Measurements from ENCODE around the gene SSB. TPM values are rescaled to one million over a fixed set of nuclear protein-coding genes. Genes with fewer than 3 reads are reported as not detected.

SSB gene
- polyA plus RNA-seq, 2 of the 4 experiments (the other 2 are of a cell fraction) = 253 to 255 TPM

DNA sequence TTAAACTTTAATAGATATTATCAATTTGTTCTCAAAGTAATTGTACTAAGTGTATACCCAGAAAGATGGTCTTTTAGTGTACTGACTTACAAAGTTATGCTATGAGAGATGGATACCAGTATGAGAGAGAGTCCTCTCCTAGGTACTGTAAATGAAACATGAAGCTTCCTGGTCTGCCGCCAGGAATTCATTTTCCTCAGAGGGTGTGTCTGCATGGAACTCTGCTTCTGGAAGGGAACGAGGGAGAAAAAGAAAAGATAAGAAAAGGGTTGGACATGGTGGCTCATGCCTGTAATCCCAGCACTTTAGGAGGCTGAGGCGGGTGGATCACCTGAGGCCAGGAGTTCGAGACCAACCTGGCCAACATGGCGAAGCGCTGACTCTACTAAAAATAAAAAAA is 2.2 kb upstream of the SSB start (continued):
- TF ChIP-seq KDM5A (IDR thresholded peaks at IDR 0.05) (no peak), HEYL (CRISPR knock-in tag; IDR thresholded peaks at IDR 0.05) (no peak), SREBF2 (IDR thresholded peaks at IDR 0.05) (no peak), KDM1A (IDR thresholded peaks at IDR 0.05; ENCODE audit: low read depth) (no peak), ESRRA (IDR thresholded peaks at IDR 0.05; ENCODE audit: borderline replicate concordance, low read length) (no peak)

DNA sequence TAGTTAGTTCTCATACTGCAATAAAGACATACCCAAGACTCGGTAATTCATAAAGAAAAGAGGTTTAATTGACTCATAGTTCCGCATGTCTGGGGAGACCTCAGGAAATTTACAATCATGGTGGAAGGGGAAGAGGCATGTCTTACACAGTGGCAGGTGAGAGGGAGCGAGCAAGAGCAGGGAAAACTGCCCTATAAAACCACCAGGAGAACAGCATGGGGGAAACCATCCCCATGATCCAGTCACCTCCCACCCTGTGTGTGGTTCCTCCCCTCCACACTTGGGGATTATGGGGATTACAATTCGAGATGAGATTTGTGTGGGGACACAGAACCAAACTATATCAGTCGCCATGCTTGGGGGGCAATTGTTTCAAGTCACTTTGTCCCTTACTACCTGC is 1.1 kb upstream of the SSB start:
- POLR2A ChIA-PET = interaction anchor here (0.9 kb wide), 1 partner anchor 27 kb away, joined by 3 read pairs; the partner anchor contains the start of gene METTL5
- 64% methylated on average over 5 of the region's 5 CpGs for WGBS (ENCODE audit: missing lambda C conversion rate)
- H3K4me3 ChIP-seq = no peak overlapping the region
- CTCF ChIA-PET = interaction anchor here (1.4 kb wide), 1 partner anchor 27 kb away, joined by 3 read pairs; the partner anchor contains the start of gene METTL5
- H3K4me1 ChIP-seq = peaks cover 14% of the 10 kb centered on the region
- no peaks in the 10 kb centered on the region for H3K9me3 ChIP-seq
- DNase-seq (ENCODE audit: low read depth in 1 of 2, low spot score in 1 of 2) (no peak), FAIRE-seq (no peak), ATAC-seq (no peak)
- TF ChIP-seq HEYL (CRISPR knock-in tag; IDR thresholded peaks at IDR 0.05) (no peak), HMGXB4 (CRISPR knock-in tag; IDR thresholded peaks at IDR 0.05; ENCODE audit: borderline replicate concordance) (no peak), RAD21 (conservative IDR thresholded peaks at IDR 0.05 in 1 of 2, IDR thresholded peaks at IDR 0.05 in 1 of 2) (no peak), EHF (CRISPR knock-in tag; IDR thresholded peaks at IDR 0.05) (no peak), BCL3 (IDR thresholded peaks at IDR 0.05) (no peak)
- no peak overlapping the region for H3K4me2 ChIP-seq
- H3K27ac ChIP-seq = no peak overlapping the region

GRCh38 chr2:169798397-169798717 is 314 bp upstream of the SSB start:
- TF ChIP-seq PHF8 (IDR thresholded peaks at IDR 0.05; ENCODE audit: borderline replicate concordance, low read depth) (no peak), HEYL (CRISPR knock-in tag; IDR thresholded peaks at IDR 0.05) (no peak), TFCP2L1 (CRISPR knock-in tag; IDR thresholded peaks at IDR 0.05) (no peak), POLR2AphosphoS2 (conservative IDR thresholded peaks at IDR 0.05; ENCODE audit: low read length) (no peak), RAD21 (conservative IDR thresholded peaks at IDR 0.05 in 1 of 2, IDR thresholded peaks at IDR 0.05 in 1 of 2) (no peak), GATA3 (IDR thresholded peaks at IDR 0.05; ENCODE audit: borderline replicate concordance) (no peak), BHLHE40 (IDR thresholded peaks at IDR 0.05; ENCODE audit: low read depth, low read length) (no peak), RNF2 (IDR thresholded peaks at IDR 0.05; ENCODE audit: borderline replicate concordance, low read depth) (no peak), NFE2L2 (conservative IDR thresholded peaks at IDR 0.05; ENCODE audit: low read length) (no peak), PBX3 (IDR thresholded peaks at IDR 0.05) (no peak), JUNB (IDR thresholded peaks at IDR 0.05) (no peak), HMGXB4 (CRISPR knock-in tag; IDR thresholded peaks at IDR 0.05; ENCODE audit: borderline replicate concordance) (no peak)
- TF ChIP-seq, protein P1, sequence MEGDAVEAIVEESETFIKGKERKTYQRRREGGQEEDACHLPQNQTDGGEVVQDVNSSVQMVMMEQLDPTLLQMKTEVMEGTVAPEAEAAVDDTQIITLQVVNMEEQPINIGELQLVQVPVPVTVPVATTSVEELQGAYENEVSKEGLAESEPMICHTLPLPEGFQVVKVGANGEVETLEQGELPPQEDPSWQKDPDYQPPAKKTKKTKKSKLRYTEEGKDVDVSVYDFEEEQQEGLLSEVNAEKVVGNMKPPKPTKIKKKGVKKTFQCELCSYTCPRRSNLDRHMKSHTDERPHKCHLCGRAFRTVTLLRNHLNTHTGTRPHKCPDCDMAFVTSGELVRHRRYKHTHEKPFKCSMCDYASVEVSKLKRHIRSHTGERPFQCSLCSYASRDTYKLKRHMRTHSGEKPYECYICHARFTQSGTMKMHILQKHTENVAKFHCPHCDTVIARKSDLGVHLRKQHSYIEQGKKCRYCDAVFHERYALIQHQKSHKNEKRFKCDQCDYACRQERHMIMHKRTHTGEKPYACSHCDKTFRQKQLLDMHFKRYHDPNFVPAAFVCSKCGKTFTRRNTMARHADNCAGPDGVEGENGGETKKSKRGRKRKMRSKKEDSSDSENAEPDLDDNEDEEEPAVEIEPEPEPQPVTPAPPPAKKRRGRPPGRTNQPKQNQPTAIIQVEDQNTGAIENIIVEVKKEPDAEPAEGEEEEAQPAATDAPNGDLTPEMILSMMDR (IDR thresholded peaks at IDR 0.05) = no peak
- H3K27ac ChIP-seq = peak overlapping the region; percentile 85 to 98
- H3K4me2 ChIP-seq = peak overlapping the region; percentile 62
- no peak for FAIRE-seq
- 16% methylated on average over 4 of the region's 4 CpGs for WGBS (ENCODE audit: missing lambda C conversion rate)
- H3K4me3 ChIP-seq = peak overlapping the region; percentile 87
- no peak for DNase-seq (ENCODE audit: low read depth in 1 of 2, low spot score in 1 of 2)
- CTCF ChIA-PET = no interaction called here
- H3K9me3 ChIP-seq = no peaks in the 10 kb centered on the region
- POLR2A ChIA-PET = interaction anchor here (0.7 to 1.0 kb wide), 5 partner anchors 14 to 356 kb away, joined by 3 to 4 read pairs (median 3); partner anchors contain the start of gene METTL5
- H3K4me1 ChIP-seq = peaks cover 14% of the 10 kb centered on the region
- ATAC-seq = no peak

Measured in A549 (cell line).